MM.1S (cell line): ENCODE results near the gene DACH1.

Experiments used
- DNase-seq: peaks from one replicate; pipeline ENCODE4 v3.0.0-alpha.2; 2015
- H2AFZ ChIP-seq: fragments of 300-600 bp; sonication (generic); 2 replicates; pipeline ENCODE4 v1.6.0; 2016; ENCODE audit warnings: antibody characterized with exemption, low read length
- H3F3A ChIP-seq: fragments of 300-600 bp; sonication (generic); 2 replicates; pipeline ENCODE4 v1.6.1; 2016; ENCODE audit warnings: mild to moderate bottlenecking, antibody characterized with exemption, low read length, moderate library complexity, mixed read lengths; ENCODE audit not compliant: insufficient read depth
- H3K27ac ChIP-seq: fragments of 300-600 bp; sonication (generic); 2 replicates; pipeline ENCODE4 v1.5.1; 2016; ENCODE audit warnings: mild to moderate bottlenecking, low read length
- H3K27me3 ChIP-seq: fragments of 300-600 bp; sonication (generic); replicated peaks from 2 replicates; pipeline ENCODE4 v1.6.0; 2016; ENCODE audit warnings: low read length; ENCODE audit not compliant: insufficient read depth
- H3K36me3 ChIP-seq: fragments of 300-600 bp; sonication (generic); replicated peaks from 2 replicates; pipeline ENCODE4 v1.6.1; 2016; ENCODE audit warnings: mild to moderate bottlenecking, low read length, mixed read lengths; ENCODE audit not compliant: insufficient read depth
- H3K4me1 ChIP-seq: fragments of 300-600 bp; sonication (generic); 2 replicates; pipeline ENCODE4 v1.6.1; 2016; ENCODE audit warnings: low read length, mixed read lengths
- H3K4me2 ChIP-seq: fragments of 300-600 bp; sonication (generic); 2 replicates; pipeline ENCODE4 v1.6.0; 2016; ENCODE audit warnings: low read depth, low read length
- H3K4me3 ChIP-seq: fragments of 300-600 bp; sonication (generic); 2 replicates; pipeline ENCODE4 v1.5.1; 2016; ENCODE audit warnings: low read length, mixed read lengths
- H3K79me2 ChIP-seq: fragments of 300-600 bp; sonication (generic); 2 replicates; pipeline ENCODE4 v1.6.1; 2016; ENCODE audit warnings: mixed run types, low read length, mixed read lengths
- H3K9ac ChIP-seq: fragments of 300-600 bp; sonication (generic); 2 replicates; pipeline ENCODE4 v1.6.1; 2016; ENCODE audit warnings: low read length, mixed read lengths
- H3K9me2 ChIP-seq: fragments of 300-600 bp; sonication (generic); replicated peaks from 2 replicates; pipeline ENCODE4 v1.6.1; 2016; ENCODE audit warnings: mild to moderate bottlenecking, low read length, mixed read lengths; ENCODE audit not compliant: insufficient read depth
- H3K9me3 ChIP-seq: fragments of 300-600 bp; sonication (generic); replicated peaks from 2 replicates; pipeline ENCODE4 v1.6.1; 2016; ENCODE audit warnings: mild to moderate bottlenecking, low read length, mixed read lengths; ENCODE audit not compliant: insufficient read depth
- H4K20me1 ChIP-seq: fragments of 300-600 bp; sonication (generic); 2 replicates; pipeline ENCODE4 v1.6.1; 2016; ENCODE audit warnings: mild to moderate bottlenecking, low read length, moderate library complexity, mixed read lengths; ENCODE audit not compliant: insufficient read depth
- EZH2 ChIP-seq: fragments of 300-600 bp; sonication (generic); optimal IDR thresholded peaks from 2 replicates; pipeline ENCODE3; 2017; ENCODE audit warnings: low read depth, mild to moderate bottlenecking, antibody characterized with exemption, low read length, mixed read lengths
- EZH2phosphoT487 ChIP-seq: fragments of 300-600 bp; sonication (generic); IDR thresholded peaks from 2 replicates; pipeline ENCODE4 v1.6.1; 2018; ENCODE audit warnings: antibody characterized with exemption, low read length
- TF ChIP-seq, protein P1 (sequence below): fragments of 300-600 bp; sonication (generic); IDR thresholded peaks from 2 replicates; pipeline ENCODE4 v1.5.1; 2016; ENCODE audit warnings: antibody characterized with exemption, low read length, mixed read lengths

The DACH1 gene

DNA sequence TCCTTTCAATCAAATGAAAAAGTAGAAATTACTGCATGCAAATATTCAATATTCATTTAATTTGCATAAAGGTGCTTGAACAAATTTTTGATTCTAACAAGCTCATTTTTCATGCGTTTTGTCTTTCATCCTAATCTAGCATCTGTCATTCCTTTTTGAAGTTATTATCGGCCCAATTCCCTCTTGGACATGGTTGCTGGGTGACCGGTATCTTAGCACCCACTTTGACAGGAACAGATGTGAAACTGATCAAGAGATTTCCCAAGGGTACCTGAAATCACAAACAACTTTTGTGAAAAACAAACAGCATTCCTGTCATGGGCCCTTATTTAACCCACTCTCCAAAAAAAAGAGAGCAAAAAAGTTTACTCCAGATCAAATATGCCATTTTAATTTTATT lies 13.3 kb downstream of the DACH1 start:
- no peaks in the 10 kb centered on the region for H4K20me1 ChIP-seq
- H3K27ac ChIP-seq: no peak overlapping the region
- H3K4me3 ChIP-seq: no peak overlapping the region
- H3K79me2 ChIP-seq: no peaks in the 10 kb centered on the region
- H3K9me2 ChIP-seq: no peaks in the 10 kb centered on the region
- no peaks in the 10 kb centered on the region for H3K27me3 ChIP-seq
- DNase-seq: no peak
- H3K36me3 ChIP-seq: no peaks in the 10 kb centered on the region
- TF ChIP-seq, protein P1, sequence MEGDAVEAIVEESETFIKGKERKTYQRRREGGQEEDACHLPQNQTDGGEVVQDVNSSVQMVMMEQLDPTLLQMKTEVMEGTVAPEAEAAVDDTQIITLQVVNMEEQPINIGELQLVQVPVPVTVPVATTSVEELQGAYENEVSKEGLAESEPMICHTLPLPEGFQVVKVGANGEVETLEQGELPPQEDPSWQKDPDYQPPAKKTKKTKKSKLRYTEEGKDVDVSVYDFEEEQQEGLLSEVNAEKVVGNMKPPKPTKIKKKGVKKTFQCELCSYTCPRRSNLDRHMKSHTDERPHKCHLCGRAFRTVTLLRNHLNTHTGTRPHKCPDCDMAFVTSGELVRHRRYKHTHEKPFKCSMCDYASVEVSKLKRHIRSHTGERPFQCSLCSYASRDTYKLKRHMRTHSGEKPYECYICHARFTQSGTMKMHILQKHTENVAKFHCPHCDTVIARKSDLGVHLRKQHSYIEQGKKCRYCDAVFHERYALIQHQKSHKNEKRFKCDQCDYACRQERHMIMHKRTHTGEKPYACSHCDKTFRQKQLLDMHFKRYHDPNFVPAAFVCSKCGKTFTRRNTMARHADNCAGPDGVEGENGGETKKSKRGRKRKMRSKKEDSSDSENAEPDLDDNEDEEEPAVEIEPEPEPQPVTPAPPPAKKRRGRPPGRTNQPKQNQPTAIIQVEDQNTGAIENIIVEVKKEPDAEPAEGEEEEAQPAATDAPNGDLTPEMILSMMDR: no peak
- TF ChIP-seq EZH2 (no peak), EZH2phosphoT487 (no peak)
- no peak overlapping the region for H3K9ac ChIP-seq
- no peaks in the 10 kb centered on the region for H3K4me1 ChIP-seq
- H3F3A ChIP-seq: no peaks in the 10 kb centered on the region
- no peak overlapping the region for H2AFZ ChIP-seq
- no peak overlapping the region for H3K4me2 ChIP-seq
- no peaks in the 10 kb centered on the region for H3K9me3 ChIP-seq

DNA sequence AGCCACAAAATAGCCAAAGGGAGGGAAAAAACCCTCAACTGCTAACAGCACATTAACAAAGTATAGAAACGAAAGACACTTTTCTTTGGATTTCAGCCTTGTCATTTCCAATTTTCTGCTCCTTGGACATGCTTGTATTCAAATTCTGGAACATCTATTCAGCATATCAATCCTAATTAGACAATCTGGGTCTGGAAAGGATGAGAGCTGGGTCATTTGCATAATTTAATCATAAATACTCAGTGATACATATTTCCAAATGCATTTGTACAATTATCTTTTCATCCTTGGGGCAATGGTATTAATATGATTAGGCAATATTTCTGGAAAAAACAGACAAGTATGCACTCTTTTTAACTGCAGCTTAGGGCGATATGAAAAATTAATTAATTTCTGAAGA lies 14.3 kb downstream of the DACH1 start:
- H3K9me3 ChIP-seq: no peaks in the 10 kb centered on the region
- H3K79me2 ChIP-seq: no peaks in the 10 kb centered on the region
- no peaks in the 10 kb centered on the region for H3K27me3 ChIP-seq
- TF ChIP-seq EZH2phosphoT487: no peak
- TF ChIP-seq EZH2: no peak
- TF ChIP-seq, protein P1: no peak
- H3K9me2 ChIP-seq: no peaks in the 10 kb centered on the region
- H3F3A ChIP-seq: no peaks in the 10 kb centered on the region
- H4K20me1 ChIP-seq: no peaks in the 10 kb centered on the region
- H3K4me3 ChIP-seq: no peak overlapping the region
- H3K4me1 ChIP-seq: no peaks in the 10 kb centered on the region
- no peak overlapping the region for H3K9ac ChIP-seq
- no peaks in the 10 kb centered on the region for H3K36me3 ChIP-seq
- no peak overlapping the region for H2AFZ ChIP-seq
- H3K27ac ChIP-seq: no peak overlapping the region
- DNase-seq: no peak
- H3K4me2 ChIP-seq: no peak overlapping the region

DNA sequence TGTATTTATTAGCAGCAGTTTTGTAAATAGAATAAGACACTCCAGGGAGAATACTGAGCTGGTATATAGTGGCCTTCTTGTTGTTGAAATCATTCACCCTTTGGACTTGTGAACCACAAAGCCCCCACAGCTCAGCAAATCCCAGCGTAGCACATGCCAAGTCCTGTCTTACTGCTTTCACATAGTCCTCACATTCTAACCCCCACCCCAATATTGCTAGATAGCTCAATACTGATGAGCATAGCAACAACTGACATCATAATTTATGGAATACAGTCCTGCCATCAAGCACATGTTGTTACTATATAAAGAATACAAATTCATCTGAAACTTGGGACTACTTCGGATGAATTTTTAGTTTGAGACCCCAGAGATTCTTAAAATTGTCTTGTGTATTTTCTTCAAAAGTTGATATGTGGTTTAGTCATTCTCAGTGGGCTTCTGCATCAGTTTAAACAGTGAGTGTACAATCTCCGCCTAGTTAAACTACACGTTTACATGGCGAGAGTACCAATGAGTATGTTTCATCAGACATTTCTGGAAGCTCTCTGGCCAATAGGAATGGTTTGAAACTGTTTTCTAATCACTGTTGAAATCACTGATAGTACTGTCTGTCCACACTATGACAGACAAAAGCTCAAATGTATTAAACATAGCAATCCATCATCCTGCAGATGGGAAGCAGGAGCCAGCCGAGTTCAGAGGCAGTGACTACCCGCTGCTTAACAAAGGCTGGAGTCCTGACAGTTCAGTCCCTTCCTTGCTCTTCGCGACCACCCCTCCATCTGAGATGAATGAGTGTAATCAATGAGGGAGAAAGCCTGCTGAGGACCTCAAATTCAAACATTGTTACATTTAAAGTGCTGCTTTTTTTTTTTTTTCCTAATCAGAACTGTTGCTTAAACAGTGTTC lies 15.2 kb downstream of the DACH1 start:
- no peak overlapping the region for H2AFZ ChIP-seq
- H3K4me1 ChIP-seq: no peaks in the 10 kb centered on the region
- no peaks in the 10 kb centered on the region for H3K36me3 ChIP-seq
- no peaks in the 10 kb centered on the region for H3K27me3 ChIP-seq
- no peaks in the 10 kb centered on the region for H3K9me3 ChIP-seq
- no peaks in the 10 kb centered on the region for H3F3A ChIP-seq
- no peak for DNase-seq
- no peaks in the 10 kb centered on the region for H3K9me2 ChIP-seq
- H3K9ac ChIP-seq: no peak overlapping the region
- H4K20me1 ChIP-seq: no peaks in the 10 kb centered on the region
- no peak overlapping the region for H3K27ac ChIP-seq
- no peak overlapping the region for H3K4me3 ChIP-seq
- no peaks in the 10 kb centered on the region for H3K79me2 ChIP-seq
- H3K4me2 ChIP-seq: no peak overlapping the region
- TF ChIP-seq, protein P1: no peak
- TF ChIP-seq EZH2 (no peak), EZH2phosphoT487 (no peak)
